ENCODE results near the gene MRTFA. TPM values are rescaled to one million over a fixed set of nuclear protein-coding genes. Genes with fewer than 3 reads are reported as not detected.
A peak's percentile ranks its signal among the peaks of the same experiment; 100 is the strongest.

MRTFA gene
- total RNA-seq, 1 donor from 2014 or later = 48.9 TPM

- H3K27ac Mint-ChIP-seq = peak overlapping the region; percentile 23
- H3K4me3 Mint-ChIP-seq (ENCODE audit: low read depth) = no peak overlapping the region
- no peaks in the 10 kb centered on the region for H3K9me3 Mint-ChIP-seq
- no peak for DNase-seq (ENCODE audit: low spot score)
- no peaks in the 10 kb centered on the region for H3K27me3 Mint-ChIP-seq (ENCODE audit: low read depth)
- peaks cover 2% of the 10 kb centered on the region for H3K4me1 Mint-ChIP-seq (ENCODE audit: low read depth)
- H3K36me3 Mint-ChIP-seq (ENCODE audit: low read depth) = peaks cover 79% of the 10 kb centered on the region
- intact Hi-C loops (cut with micrococcal nuclease) = no loop called here
Measured at GRCh38 chr22:40366068-40366467, 270.5 kb downstream of the MRTFA start.

DNA sequence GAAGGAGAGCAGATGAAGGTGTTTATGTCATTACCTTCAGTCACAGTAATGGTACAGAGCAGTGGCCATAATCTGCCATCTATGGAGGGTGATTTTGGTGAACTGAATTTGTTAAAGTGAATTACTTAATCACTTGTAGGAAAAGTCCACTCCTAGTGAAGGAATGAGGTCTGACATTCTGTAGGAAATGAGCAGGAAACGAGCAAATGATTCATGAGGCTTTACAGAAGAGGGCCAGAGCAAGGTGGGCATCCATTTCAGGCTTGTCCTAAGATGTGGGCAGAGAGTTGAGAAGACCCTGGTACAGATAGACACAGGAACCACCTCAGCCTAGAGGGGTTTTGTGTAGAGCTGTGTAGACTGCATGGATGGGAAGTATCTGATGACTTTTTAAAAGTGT lies 272.1 kb downstream of the MRTFA start:
- H3K27ac Mint-ChIP-seq = no peak overlapping the region
- H3K4me1 Mint-ChIP-seq (ENCODE audit: low read depth) = peaks cover 2% of the 10 kb centered on the region
- DNase-seq (ENCODE audit: low spot score) = no peak
- intact Hi-C loops (cut with micrococcal nuclease) = no loop called here
- no peaks in the 10 kb centered on the region for H3K27me3 Mint-ChIP-seq (ENCODE audit: low read depth)
- peaks cover 93% of the 10 kb centered on the region for H3K36me3 Mint-ChIP-seq (ENCODE audit: low read depth)
- no peaks in the 10 kb centered on the region for H3K9me3 Mint-ChIP-seq
- no peak overlapping the region for H3K4me3 Mint-ChIP-seq (ENCODE audit: low read depth)

DNA sequence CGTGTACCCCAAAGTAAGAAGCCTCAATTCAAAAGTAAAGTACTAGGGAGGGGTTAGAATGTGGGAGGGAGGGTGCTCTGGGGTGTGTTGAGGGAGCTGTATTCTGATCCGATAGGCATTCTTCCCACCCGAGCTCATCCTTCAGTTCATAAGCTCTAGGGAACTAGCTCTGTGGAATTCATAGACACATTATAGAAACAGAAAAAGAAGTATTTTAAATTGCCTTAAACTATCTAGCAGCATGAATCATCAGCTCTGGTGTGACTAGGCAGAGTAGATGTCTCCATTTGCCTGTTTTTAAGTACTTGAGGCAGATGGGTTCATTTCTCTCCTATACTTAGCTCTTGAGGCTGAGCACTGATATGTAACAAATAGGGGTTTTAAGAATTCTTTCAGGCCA lies 273.5 kb downstream of the MRTFA start:
- H3K27me3 Mint-ChIP-seq (ENCODE audit: low read depth) = no peaks in the 10 kb centered on the region
- H3K4me1 Mint-ChIP-seq (ENCODE audit: low read depth) = peaks cover 2% of the 10 kb centered on the region
- no peak overlapping the region for H3K27ac Mint-ChIP-seq
- H3K4me3 Mint-ChIP-seq (ENCODE audit: low read depth) = no peak overlapping the region
- intact Hi-C loops (cut with micrococcal nuclease) = no loop called here
- no peaks in the 10 kb centered on the region for H3K9me3 Mint-ChIP-seq
- H3K36me3 Mint-ChIP-seq (ENCODE audit: low read depth) = peaks cover 95% of the 10 kb centered on the region
- DNase-seq (ENCODE audit: low spot score) = no peak

DNA sequence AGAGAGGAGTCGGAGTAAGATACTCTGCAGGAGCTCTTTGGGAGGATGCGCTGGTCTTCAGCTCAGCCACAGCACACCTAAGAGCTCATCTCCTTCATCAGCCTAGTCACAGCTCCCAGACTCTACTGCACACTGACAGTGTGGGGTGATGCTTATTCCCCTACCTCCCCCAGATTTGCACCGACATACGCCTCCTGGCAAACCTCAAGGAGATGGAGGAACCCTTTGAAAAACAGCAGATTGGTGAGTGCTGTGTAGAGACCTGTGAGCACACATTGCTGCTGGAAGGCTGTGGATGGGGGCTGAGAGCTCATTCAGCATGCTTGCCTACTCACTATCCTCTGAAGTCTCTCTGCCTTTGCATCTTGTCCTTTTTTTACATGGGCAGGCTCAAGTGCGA lies 275.4 kb downstream of the MRTFA start:
- intact Hi-C loops (cut with micrococcal nuclease) = no loop called here
- DNase-seq (ENCODE audit: low spot score) = no peak
- peaks cover 2% of the 10 kb centered on the region for H3K4me1 Mint-ChIP-seq (ENCODE audit: low read depth)
- no peak overlapping the region for H3K27ac Mint-ChIP-seq
- H3K36me3 Mint-ChIP-seq (ENCODE audit: low read depth) = peaks cover 87% of the 10 kb centered on the region
- no peak overlapping the region for H3K4me3 Mint-ChIP-seq (ENCODE audit: low read depth)
- no peaks in the 10 kb centered on the region for H3K27me3 Mint-ChIP-seq (ENCODE audit: low read depth)
- no peaks in the 10 kb centered on the region for H3K9me3 Mint-ChIP-seq

Other genes starting within 250 kb of the MRTFA start
- not detected in 2 replicates for gene MCHR1, start 42.8 kb upstream of the MRTFA start, total RNA-seq
- gene SLC25A17, start 182.6 kb upstream of the MRTFA start, total RNA-seq = 27.3 and 33.0 TPM in 2 replicates
- 194 and 201 TPM in 2 replicates for gene ST13, start 219.9 kb upstream of the MRTFA start, total RNA-seq
- 17.5 and 17.9 TPM in 2 replicates for gene XPNPEP3, start 220.4 kb upstream of the MRTFA start, total RNA-seq
- gene DNAJB7, start 225.4 kb upstream of the MRTFA start, total RNA-seq = not detected in 2 replicates